CD4-positive, alpha-beta T cell treated with Interleukin-6 for 4 hours (primary cell): ENCODE measurements around the gene C2CD2.

Experiments
- DNase-seq: peaks from one replicate; pipeline ENCODE4 v3.0.0-alpha.2; 2020; ENCODE audit warnings: mixed read lengths

The C2CD2 gene

GRCh38 chr21:41903559-41904351 lies 50.1 kb downstream of the C2CD2 start:
- DNase-seq: no peak

GRCh38 chr21:41902946-41903345 lies 50.9 kb downstream of the C2CD2 start:
- DNase-seq: no peak

GRCh38 chr21:41901782-41902181 lies 52.0 kb downstream of the C2CD2 start:
- DNase-seq: no peak

- no peak for DNase-seq
These were observed 52.7 kb downstream of the C2CD2 start for GRCh38 chr21:41901099-41901498.

GRCh38 chr21:41900401-41900800 lies 53.4 kb downstream of the C2CD2 start:
- no peak for DNase-seq

GRCh38 chr21:41899426-41900202 lies 54.2 kb downstream of the C2CD2 start:
- DNase-seq: peak; percentile 34

- DNase-seq: no peak
These were observed 54.8 kb downstream of the C2CD2 start for GRCh38 chr21:41898998-41899397.

GRCh38 chr21:41897700-41898099 lies 56.1 kb downstream of the C2CD2 start:
- DNase-seq: no peak

GRCh38 chr21:41897047-41897669 lies 56.7 kb downstream of the C2CD2 start:
- DNase-seq: no peak

GRCh38 chr21:41895643-41896493 lies 58.0 kb downstream of the C2CD2 start:
- peak; percentile 66 for DNase-seq

GRCh38 chr21:41894922-41895557 lies 58.8 kb downstream of the C2CD2 start:
- DNase-seq: no peak

- DNase-seq: no peak
These were observed 59.3 kb downstream of the C2CD2 start for GRCh38 chr21:41894511-41894910.

- DNase-seq: no peak
These were observed 61.1 kb downstream of the C2CD2 start for GRCh38 chr21:41892726-41893125.

- DNase-seq: no peak
These were observed 62.7 kb downstream of the C2CD2 start for GRCh38 chr21:41891132-41891531.

- DNase-seq: no peak
These were observed 63.5 kb downstream of the C2CD2 start for GRCh38 chr21:41890355-41890754.

- DNase-seq: no peak
These were observed 65.0 kb downstream of the C2CD2 start for GRCh38 chr21:41888749-41889376.

GRCh38 chr21:41887667-41888066 lies 66.2 kb downstream of the C2CD2 start:
- DNase-seq: no peak

GRCh38 chr21:41886328-41886727 lies 67.5 kb downstream of the C2CD2 start:
- DNase-seq: no peak

GRCh38 chr21:41885341-41886024 lies 68.3 kb downstream of the C2CD2 start:
- DNase-seq: no peak

GRCh38 chr21:41884501-41885030 lies 69.3 kb downstream of the C2CD2 start:
- DNase-seq: no peak

- DNase-seq: no peak
These were observed 70.2 kb downstream of the C2CD2 start for GRCh38 chr21:41883582-41883981.
